ENCODE results near the gene PRPF18.

The PRPF18 gene

GRCh38 chr10:13637894-13638293, 51.1 kb downstream of the PRPF18 start:
- no peak for DNase-seq (ENCODE audit: low spot score)

- DNase-seq (ENCODE audit: low spot score): no peak
Measured at GRCh38 chr10:13642293-13642692, 55.5 kb downstream of the PRPF18 start.

- DNase-seq (ENCODE audit: low spot score): no peak
Measured at GRCh38 chr10:13643016-13643415, 56.3 kb downstream of the PRPF18 start.

- DNase-seq (ENCODE audit: low spot score): no peak
Measured at GRCh38 chr10:13644866-13645265, 58.1 kb downstream of the PRPF18 start.

GRCh38 chr10:13648425-13648824, 61.7 kb downstream of the PRPF18 start:
- no peak for DNase-seq (ENCODE audit: low spot score)

GRCh38 chr10:13649844-13650520, 63.2 kb downstream of the PRPF18 start:
- DNase-seq (ENCODE audit: low spot score): no peak

GRCh38 chr10:13650961-13651360, 64.2 kb downstream of the PRPF18 start:
- no peak for DNase-seq (ENCODE audit: low spot score)

- no peak for DNase-seq (ENCODE audit: low spot score)
Measured at GRCh38 chr10:13651969-13652720, 65.4 kb downstream of the PRPF18 start.

GRCh38 chr10:13652860-13653259, 66.1 kb downstream of the PRPF18 start:
- DNase-seq (ENCODE audit: low spot score): no peak

GRCh38 chr10:13654118-13654830, 67.5 kb downstream of the PRPF18 start:
- no peak for DNase-seq (ENCODE audit: low spot score)

- DNase-seq (ENCODE audit: low spot score): no peak
Measured at GRCh38 chr10:13654846-13655245, 68.1 kb downstream of the PRPF18 start.

GRCh38 chr10:13656337-13657100, 69.8 kb downstream of the PRPF18 start:
- no peak for DNase-seq (ENCODE audit: low spot score)

- no peak for DNase-seq (ENCODE audit: low spot score)
Measured at GRCh38 chr10:13657101-13657680, 70.4 kb downstream of the PRPF18 start.

GRCh38 chr10:13658264-13658663, 71.5 kb downstream of the PRPF18 start:
- no peak for DNase-seq (ENCODE audit: low spot score)

GRCh38 chr10:13658871-13659685, 72.3 kb downstream of the PRPF18 start:
- DNase-seq (ENCODE audit: low spot score): no peak

- peak; percentile 73 for DNase-seq (ENCODE audit: low spot score)
Measured at GRCh38 chr10:13659887-13660550, 73.3 kb downstream of the PRPF18 start.

- DNase-seq (ENCODE audit: low spot score): no peak
Measured at GRCh38 chr10:13660551-13660920, 73.8 kb downstream of the PRPF18 start.

- DNase-seq (ENCODE audit: low spot score): no peak
Measured at GRCh38 chr10:13661256-13661655, 74.5 kb downstream of the PRPF18 start.

- DNase-seq (ENCODE audit: low spot score): no peak
Measured at GRCh38 chr10:13665516-13666262, 78.9 kb downstream of the PRPF18 start.

- DNase-seq (ENCODE audit: low spot score): no peak
Measured at GRCh38 chr10:13668126-13668525, 81.4 kb downstream of the PRPF18 start.
